ENCODE measurements around the gene APBB3.
A peak's percentile ranks its signal among the peaks of the same experiment; 100 is the strongest.

APBB3 gene

GRCh38 chr5:140576776-140577201, 12.4 kb upstream of the APBB3 start:
- no peak overlapping the region for H3K4me3 ChIP-seq (replicated peaks; ENCODE audit: insufficient read depth, low read length)
- DNase-seq (ENCODE audit: low read depth in 1 of 2, low spot score in 1 of 2): no peak
- H3K27ac ChIP-seq (replicated peaks): no peak overlapping the region
- TF ChIP-seq CTCF (IDR thresholded peaks at IDR 0.05; ENCODE audit: insufficient read depth, low read length): no peak
- TF ChIP-seq POLR2AphosphoS5 (IDR thresholded peaks at IDR 0.05; ENCODE audit: low read depth): no peak
- no peak for TF ChIP-seq SPI1 (IDR thresholded peaks at IDR 0.05; ENCODE audit: borderline replicate concordance, low read depth)
- TF ChIP-seq GABPA (IDR thresholded peaks at IDR 0.05; ENCODE audit: low read depth): no peak
- TF ChIP-seq REST (IDR thresholded peaks at IDR 0.05; ENCODE audit: insufficient replicate concordance, low read depth): no peak
- no peaks in the 10 kb centered on the region for H3K27me3 ChIP-seq (ENCODE audit: insufficient read depth, poor library complexity, severe bottlenecking)

GRCh38 chr5:140575309-140575708, 10.9 kb upstream of the APBB3 start:
- Histone ChIP-seq H3K4me3 (replicated peaks; ENCODE audit: insufficient read depth, low read length) (no peak overlapping the region), H3K27ac (replicated peaks) (no peak overlapping the region), H3K27me3 (ENCODE audit: insufficient read depth, poor library complexity, severe bottlenecking) (no peaks in the 10 kb centered on the region)
- TF ChIP-seq CTCF (IDR thresholded peaks at IDR 0.05; ENCODE audit: insufficient read depth, low read length) (peak; percentile 4), GABPA (IDR thresholded peaks at IDR 0.05; ENCODE audit: low read depth) (no peak), REST (IDR thresholded peaks at IDR 0.05; ENCODE audit: insufficient replicate concordance, low read depth) (no peak), SPI1 (IDR thresholded peaks at IDR 0.05; ENCODE audit: borderline replicate concordance, low read depth) (no peak), POLR2AphosphoS5 (IDR thresholded peaks at IDR 0.05; ENCODE audit: low read depth) (no peak)
- DNase-seq (ENCODE audit: low read depth in 1 of 2, low spot score in 1 of 2): peak in 1 of 2 experiments; percentile 77

GRCh38 chr5:140574165-140574564, 9.8 kb upstream of the APBB3 start:
- Histone ChIP-seq H3K4me3 (replicated peaks; ENCODE audit: insufficient read depth, low read length) (no peak overlapping the region), H3K27ac (replicated peaks) (no peak overlapping the region), H3K27me3 (ENCODE audit: insufficient read depth, poor library complexity, severe bottlenecking) (no peaks in the 10 kb centered on the region)
- DNase-seq (ENCODE audit: low read depth in 1 of 2, low spot score in 1 of 2): no peak
- TF ChIP-seq GABPA (IDR thresholded peaks at IDR 0.05; ENCODE audit: low read depth): no peak
- no peak for TF ChIP-seq CTCF (IDR thresholded peaks at IDR 0.05; ENCODE audit: insufficient read depth, low read length)
- TF ChIP-seq SPI1 (IDR thresholded peaks at IDR 0.05; ENCODE audit: borderline replicate concordance, low read depth): no peak
- TF ChIP-seq POLR2AphosphoS5 (IDR thresholded peaks at IDR 0.05; ENCODE audit: low read depth): no peak
- TF ChIP-seq REST (IDR thresholded peaks at IDR 0.05; ENCODE audit: insufficient replicate concordance, low read depth): no peak
